Activated CD4-positive, CD25-positive, alpha-beta regulatory T cell treated with anti-CD3 and anti-CD28 coated beads, Interleukin-2, amount 50 U/mL, for 72 hours (primary cell): ENCODE results near the gene KLHL2.
"Not testable (repeated sequence)": the region's sequence is repeated elsewhere in the genome, so short reads cannot be mapped to it uniquely, and the experiment has no call there.

Experiments
- DNase-seq: peaks from one replicate; pipeline ENCODE4 v3.0.0; 2021

KLHL2 gene

GRCh38 chr4:165236852-165237251 is 29.5 kb downstream of the KLHL2 start:
- DNase-seq = not testable (repeated sequence)

GRCh38 chr4:165238041-165238640 is 30.8 kb downstream of the KLHL2 start:
- not testable (repeated sequence) for DNase-seq

- DNase-seq = not testable (repeated sequence)
Measured at GRCh38 chr4:165240761-165241160, 33.4 kb downstream of the KLHL2 start.

- DNase-seq = not testable (repeated sequence)
Measured at GRCh38 chr4:165244148-165244547, 36.8 kb downstream of the KLHL2 start.

- not testable (repeated sequence) for DNase-seq
Measured at GRCh38 chr4:165244587-165245186, 37.3 kb downstream of the KLHL2 start.

- no peak for DNase-seq
Measured at GRCh38 chr4:165248102-165248501, 40.7 kb downstream of the KLHL2 start.

GRCh38 chr4:165248904-165249303 is 41.5 kb downstream of the KLHL2 start:
- not testable (repeated sequence) for DNase-seq

GRCh38 chr4:165254771-165255170 is 47.4 kb downstream of the KLHL2 start:
- DNase-seq = not testable (repeated sequence)

GRCh38 chr4:165255439-165255838 is 48.1 kb downstream of the KLHL2 start:
- not testable (repeated sequence) for DNase-seq

- DNase-seq = not testable (repeated sequence)
Measured at GRCh38 chr4:165256074-165256659, 48.8 kb downstream of the KLHL2 start.

- not testable (repeated sequence) for DNase-seq
Measured at GRCh38 chr4:165259776-165260175, 52.4 kb downstream of the KLHL2 start.

- DNase-seq = not testable (repeated sequence)
Measured at GRCh38 chr4:165262306-165262705, 54.9 kb downstream of the KLHL2 start.

GRCh38 chr4:165263466-165263865 is 56.1 kb downstream of the KLHL2 start:
- not testable (repeated sequence) for DNase-seq

- not testable (repeated sequence) for DNase-seq
Measured at GRCh38 chr4:165269931-165270330, 62.6 kb downstream of the KLHL2 start.

GRCh38 chr4:165273443-165273842 is 66.1 kb downstream of the KLHL2 start:
- not testable (repeated sequence) for DNase-seq

- not testable (repeated sequence) for DNase-seq
Measured at GRCh38 chr4:165275357-165275756, 68.0 kb downstream of the KLHL2 start.

- DNase-seq = not testable (repeated sequence)
Measured at GRCh38 chr4:165279531-165279930, 72.2 kb downstream of the KLHL2 start.

GRCh38 chr4:165284697-165285096 is 77.3 kb downstream of the KLHL2 start:
- not testable (repeated sequence) for DNase-seq

- not testable (repeated sequence) for DNase-seq
Measured at GRCh38 chr4:165286619-165287340, 79.4 kb downstream of the KLHL2 start.

GRCh38 chr4:165288226-165288625 is 80.9 kb downstream of the KLHL2 start:
- no peak for DNase-seq

- no peak for DNase-seq
Measured at GRCh38 chr4:165288639-165289422, 81.5 kb downstream of the KLHL2 start.

- DNase-seq = no peak
Measured at GRCh38 chr4:165289423-165289785, 82.0 kb downstream of the KLHL2 start.

GRCh38 chr4:165293061-165293460 is 85.7 kb downstream of the KLHL2 start:
- no peak for DNase-seq
